Measurements from ENCODE around the gene KCNQ1. TPM values are rescaled to one million over a fixed set of nuclear protein-coding genes. Genes with fewer than 3 reads are reported as not detected.

The KCNQ1 gene
- total RNA-seq, 1 donor from 2014 or later: 8.5 TPM

DNA sequence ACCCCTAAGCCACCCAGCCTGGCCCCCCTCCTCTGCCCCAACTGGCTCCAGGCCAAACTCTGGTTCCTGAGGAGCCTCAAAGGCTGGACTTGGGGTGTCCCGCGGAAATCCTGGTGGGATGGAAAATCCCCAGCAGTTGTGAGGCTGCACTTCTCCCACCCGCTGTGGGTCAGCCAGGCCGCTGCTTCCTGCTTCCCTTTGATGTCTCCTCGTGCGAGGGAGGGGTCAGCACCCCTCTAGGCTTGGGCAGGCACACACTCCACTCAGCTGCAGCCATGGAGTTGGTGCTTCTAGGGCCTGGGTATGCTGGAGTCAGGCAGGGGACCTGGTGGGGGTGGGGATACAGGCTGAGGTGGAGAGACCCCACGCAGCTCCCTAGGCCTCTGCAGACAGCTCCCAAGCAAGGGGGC is 243.0 kb downstream of the KCNQ1 start:
- H3K36me3 Mint-ChIP-seq: no peaks in the 10 kb centered on the region
- DNase-seq (ENCODE audit: low spot score in 2 of 2, unreplicated experiment in 2 of 2): no peak
- TF ChIP-seq, protein P1, sequence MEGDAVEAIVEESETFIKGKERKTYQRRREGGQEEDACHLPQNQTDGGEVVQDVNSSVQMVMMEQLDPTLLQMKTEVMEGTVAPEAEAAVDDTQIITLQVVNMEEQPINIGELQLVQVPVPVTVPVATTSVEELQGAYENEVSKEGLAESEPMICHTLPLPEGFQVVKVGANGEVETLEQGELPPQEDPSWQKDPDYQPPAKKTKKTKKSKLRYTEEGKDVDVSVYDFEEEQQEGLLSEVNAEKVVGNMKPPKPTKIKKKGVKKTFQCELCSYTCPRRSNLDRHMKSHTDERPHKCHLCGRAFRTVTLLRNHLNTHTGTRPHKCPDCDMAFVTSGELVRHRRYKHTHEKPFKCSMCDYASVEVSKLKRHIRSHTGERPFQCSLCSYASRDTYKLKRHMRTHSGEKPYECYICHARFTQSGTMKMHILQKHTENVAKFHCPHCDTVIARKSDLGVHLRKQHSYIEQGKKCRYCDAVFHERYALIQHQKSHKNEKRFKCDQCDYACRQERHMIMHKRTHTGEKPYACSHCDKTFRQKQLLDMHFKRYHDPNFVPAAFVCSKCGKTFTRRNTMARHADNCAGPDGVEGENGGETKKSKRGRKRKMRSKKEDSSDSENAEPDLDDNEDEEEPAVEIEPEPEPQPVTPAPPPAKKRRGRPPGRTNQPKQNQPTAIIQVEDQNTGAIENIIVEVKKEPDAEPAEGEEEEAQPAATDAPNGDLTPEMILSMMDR (IDR thresholded peaks at IDR 0.05; ENCODE audit: unreplicated experiment): no peak
- H3K27ac Mint-ChIP-seq: peak overlapping the region; percentile 21
- H3K9me3 Mint-ChIP-seq: no peaks in the 10 kb centered on the region
- H3K27me3 Mint-ChIP-seq (ENCODE audit: low read depth): no peaks in the 10 kb centered on the region
- H3K4me3 Mint-ChIP-seq: no peak overlapping the region
- H3K4me1 Mint-ChIP-seq: peaks cover 51% of the 10 kb centered on the region

DNA sequence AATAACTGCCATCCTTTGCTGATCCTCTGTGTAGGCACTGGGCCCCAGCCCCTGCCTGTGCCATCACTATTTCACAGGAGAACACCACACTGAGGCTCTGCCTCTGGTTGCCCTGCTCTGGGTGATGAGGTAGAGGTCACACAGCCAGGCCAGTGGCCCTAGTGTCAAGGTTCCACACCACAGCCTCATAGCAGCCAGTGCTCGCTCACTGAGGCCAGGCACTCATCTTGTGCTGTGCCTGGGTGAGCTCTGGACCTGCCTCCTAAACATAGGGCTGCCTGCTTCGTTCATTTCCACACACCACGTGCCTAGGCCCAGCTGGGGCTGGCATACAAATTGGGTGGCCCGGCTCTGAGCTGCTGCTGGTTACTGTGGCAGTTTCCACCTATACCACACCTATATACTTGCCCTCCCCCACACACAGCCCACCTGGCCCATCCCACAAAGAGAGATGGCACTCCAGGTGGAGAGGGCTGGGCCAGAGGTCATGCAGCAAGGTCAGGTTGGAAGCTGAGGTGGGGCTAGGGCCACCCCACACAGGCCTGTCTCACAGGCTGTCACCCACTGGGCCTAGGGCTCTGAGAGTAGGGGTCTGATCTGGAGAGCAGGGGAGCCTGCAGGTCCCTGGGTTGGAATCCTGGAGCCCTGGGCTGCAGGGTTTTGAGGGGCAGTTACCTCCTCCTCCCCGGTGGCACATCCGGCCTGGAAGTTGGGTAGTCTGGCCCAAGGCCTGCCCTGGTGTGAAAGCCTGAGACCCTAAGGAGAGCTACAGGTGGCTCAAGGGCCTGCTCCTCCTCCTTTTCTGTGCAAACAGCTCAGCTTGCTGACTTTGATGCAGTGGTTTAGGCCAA is 243.8 kb downstream of the KCNQ1 start:
- H3K4me1 Mint-ChIP-seq: peaks cover 56% of the 10 kb centered on the region
- no peaks in the 10 kb centered on the region for H3K9me3 Mint-ChIP-seq
- DNase-seq (ENCODE audit: low spot score in 2 of 2, unreplicated experiment in 2 of 2): no peak
- no peaks in the 10 kb centered on the region for H3K36me3 Mint-ChIP-seq
- H3K27ac Mint-ChIP-seq: no peak overlapping the region
- TF ChIP-seq, protein P1 (IDR thresholded peaks at IDR 0.05; ENCODE audit: unreplicated experiment): no peak
- no peaks in the 10 kb centered on the region for H3K27me3 Mint-ChIP-seq (ENCODE audit: low read depth)
- no peak overlapping the region for H3K4me3 Mint-ChIP-seq

DNA sequence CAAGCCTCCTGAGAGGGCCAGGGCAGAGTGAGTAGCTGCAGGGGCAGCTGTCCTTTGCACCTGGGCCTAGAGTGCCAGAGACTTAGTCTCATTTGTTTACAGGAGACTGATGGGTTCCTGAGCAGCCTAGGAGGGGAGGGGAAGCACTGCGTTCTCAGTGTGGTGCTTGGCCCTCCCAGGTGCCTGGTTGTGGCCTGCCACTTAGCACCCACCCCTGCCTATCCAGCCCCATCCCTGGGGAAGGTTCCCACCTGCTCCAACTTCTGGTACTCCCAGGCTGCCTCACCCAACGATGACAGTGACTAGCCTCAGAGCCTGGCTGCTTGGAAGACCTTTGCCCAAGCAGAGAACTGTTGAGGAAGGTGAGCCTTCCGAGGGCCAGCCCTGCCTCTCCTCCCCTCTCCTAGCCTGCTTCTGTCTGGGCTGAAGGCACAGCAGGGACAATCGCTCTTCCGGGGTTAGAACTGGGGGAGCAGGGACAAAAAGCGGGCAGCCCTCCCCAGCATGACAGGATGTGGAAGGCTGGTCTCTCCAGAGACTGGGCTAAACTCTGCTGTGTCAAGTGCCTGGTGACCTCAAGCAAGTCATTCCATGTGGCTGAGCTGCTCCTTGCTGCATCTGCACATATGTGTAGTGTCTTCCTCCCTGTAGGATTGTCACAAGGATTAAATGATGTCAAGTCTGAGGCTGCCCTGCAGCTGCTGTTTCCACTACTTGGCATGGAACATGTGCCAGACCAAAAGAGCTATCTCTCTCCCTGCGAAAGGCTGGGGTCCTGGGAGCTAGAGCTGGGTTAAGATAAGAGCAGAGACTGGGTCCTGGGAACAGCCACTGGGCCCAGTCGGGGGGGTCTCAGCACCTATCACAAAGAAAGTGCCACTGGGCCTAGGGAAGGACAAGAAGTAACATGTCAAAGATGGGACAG is 245.1 kb downstream of the KCNQ1 start:
- Mint-ChIP-seq H3K27ac (no peak overlapping the region), H3K27me3 (ENCODE audit: low read depth) (no peaks in the 10 kb centered on the region), H3K4me1 (peaks cover 53% of the 10 kb centered on the region), H3K4me3 (no peak overlapping the region), H3K9me3 (no peaks in the 10 kb centered on the region), H3K36me3 (no peaks in the 10 kb centered on the region)
- TF ChIP-seq, protein P1 (IDR thresholded peaks at IDR 0.05; ENCODE audit: unreplicated experiment): no peak
- DNase-seq (ENCODE audit: low spot score in 2 of 2, unreplicated experiment in 2 of 2): no peak

DNA sequence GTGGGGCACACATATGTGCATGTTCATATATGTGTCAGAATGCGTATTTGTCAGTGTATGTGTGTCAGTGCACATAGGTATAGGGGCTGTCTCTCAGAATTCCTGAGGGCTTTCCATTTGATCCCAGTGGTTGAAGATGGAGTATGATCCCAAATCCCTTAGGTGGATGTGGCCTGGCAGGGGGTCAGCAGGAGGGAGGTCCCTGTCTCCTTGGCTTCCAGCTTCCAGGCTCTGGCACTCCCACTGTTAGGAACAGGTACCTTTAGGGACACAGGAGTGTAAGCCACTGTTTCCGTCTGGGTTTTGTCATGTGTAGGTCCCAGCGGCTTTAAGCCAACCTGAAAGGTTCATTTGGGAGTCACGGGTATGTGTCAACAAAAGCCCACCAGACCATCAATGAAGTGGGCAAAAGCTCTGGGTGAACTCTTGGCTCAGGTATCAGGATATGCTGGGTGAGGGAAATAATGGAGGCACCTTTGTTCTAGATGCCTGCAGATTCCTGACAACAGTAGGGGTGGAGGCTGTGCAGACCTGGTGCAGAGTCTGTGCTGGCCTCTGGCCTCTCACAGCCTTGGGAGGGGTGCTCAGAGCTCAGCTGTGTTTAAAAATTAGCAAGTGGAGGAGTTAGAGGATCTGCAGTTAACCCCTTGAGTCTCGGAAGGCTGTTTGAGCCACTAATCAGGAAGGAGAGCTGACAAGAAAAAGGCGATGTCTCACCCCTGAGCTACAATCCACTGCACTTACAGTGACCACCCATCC is 246.0 kb downstream of the KCNQ1 start:
- no peaks in the 10 kb centered on the region for H3K9me3 Mint-ChIP-seq
- TF ChIP-seq, protein P1 (IDR thresholded peaks at IDR 0.05; ENCODE audit: unreplicated experiment): no peak
- no peaks in the 10 kb centered on the region for H3K36me3 Mint-ChIP-seq
- DNase-seq (ENCODE audit: low spot score in 2 of 2, unreplicated experiment in 2 of 2): no peak
- no peaks in the 10 kb centered on the region for H3K27me3 Mint-ChIP-seq (ENCODE audit: low read depth)
- H3K4me1 Mint-ChIP-seq: peaks cover 60% of the 10 kb centered on the region
- H3K4me3 Mint-ChIP-seq: no peak overlapping the region
- peak overlapping the region; percentile 41 for H3K27ac Mint-ChIP-seq

DNA sequence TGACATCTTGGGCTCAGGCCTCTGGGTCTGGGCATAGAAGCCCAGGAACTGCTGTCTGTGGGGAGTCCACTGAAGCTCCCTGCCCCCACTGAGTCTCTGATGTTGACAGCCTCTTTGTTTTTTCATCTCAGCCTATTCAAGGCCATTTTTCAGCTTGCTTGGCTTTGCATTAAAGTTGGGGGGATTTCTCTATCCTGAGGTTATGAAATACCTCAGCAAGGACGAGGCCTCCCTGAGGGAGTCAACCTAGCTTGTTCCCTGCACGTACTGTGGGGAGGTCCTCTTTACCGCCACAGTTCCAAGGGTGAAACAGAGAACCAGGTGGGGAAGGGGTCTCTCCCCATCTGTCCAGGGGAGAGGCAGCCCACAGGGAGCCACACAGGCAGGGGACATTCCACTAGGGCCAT is 246.6 kb downstream of the KCNQ1 start:
- TF ChIP-seq, protein P1 (IDR thresholded peaks at IDR 0.05; ENCODE audit: unreplicated experiment): no peak

More for the DNA sequence above, 246.6 kb downstream of the KCNQ1 start:
- Mint-ChIP-seq H3K36me3 (no peaks in the 10 kb centered on the region), H3K9me3 (no peaks in the 10 kb centered on the region), H3K27me3 (ENCODE audit: low read depth) (no peaks in the 10 kb centered on the region), H3K27ac (peak overlapping the region; percentile 41), H3K4me3 (no peak overlapping the region), H3K4me1 (peaks cover 66% of the 10 kb centered on the region)
- no peak for DNase-seq (ENCODE audit: low spot score in 2 of 2, unreplicated experiment in 2 of 2)
